ENCODE results near the gene CSN2. TPM values are rescaled to one million over a fixed set of nuclear protein-coding genes. Genes with fewer than 3 reads are reported as not detected.

Gene CSN2
- total RNA-seq, 2 experiments from 2014 or later, result not detected

GRCh38 chr4:69970071-69970470 is 4.5 kb upstream of the CSN2 start:
- intact Hi-C loops (cut with DNase I, micrococcal nuclease), result no loop called here
- Mint-ChIP-seq H3K4me3 (no peak overlapping the region), H3K27me3 (no peaks in the 10 kb centered on the region), H3K36me3 (ENCODE audit: low read depth) (no peaks in the 10 kb centered on the region), H3K27ac (no peak overlapping the region), H3K4me1 (ENCODE audit: low read depth) (no peaks in the 10 kb centered on the region), H3K9me3 (no peaks in the 10 kb centered on the region)
- H3K9me3 ChIP-seq (ENCODE audit: control insufficient read depth in 1 of 2, insufficient read depth in 1 of 2, low read length in 2 of 2), result no peaks in the 10 kb centered on the region
- H3K4me3 ChIP-seq (ENCODE audit: low read length), result no peak overlapping the region
- H3K36me3 ChIP-seq (ENCODE audit: insufficient read depth, low read length), result no peaks in the 10 kb centered on the region
- CTCF ChIA-PET, result no interaction called here
- DNase-seq, result no peak
- H3K27ac ChIP-seq (ENCODE audit: low read depth in 1 of 2, low read length in 2 of 2), result no peak overlapping the region
- no peak for ATAC-seq (ENCODE audit: poor library complexity)
- H3K27me3 ChIP-seq (ENCODE audit: control insufficient read depth in 1 of 2, insufficient read depth in 2 of 2, low read length in 2 of 2), result no peaks in the 10 kb centered on the region
- POLR2A ChIA-PET, result no interaction called here
- H3K4me1 ChIP-seq (ENCODE audit: insufficient read depth, low read length), result no peaks in the 10 kb centered on the region
- no peak for TF ChIP-seq CTCF (IDR thresholded peaks at IDR 0.05)

- DNase-seq, result no peak
- Histone ChIP-seq H3K4me1 (ENCODE audit: insufficient read depth, low read length) (no peaks in the 10 kb centered on the region), H3K27ac (ENCODE audit: low read depth in 1 of 2, low read length in 2 of 2) (no peak overlapping the region), H3K36me3 (ENCODE audit: insufficient read depth, low read length) (no peaks in the 10 kb centered on the region), H3K9me3 (ENCODE audit: control insufficient read depth in 1 of 2, insufficient read depth in 1 of 2, low read length in 2 of 2) (no peaks in the 10 kb centered on the region), H3K27me3 (ENCODE audit: control insufficient read depth in 1 of 2, insufficient read depth in 2 of 2, low read length in 2 of 2) (no peaks in the 10 kb centered on the region), H3K4me3 (ENCODE audit: low read length) (no peak overlapping the region)
- H3K27ac Mint-ChIP-seq, result no peak overlapping the region
- no peak for ATAC-seq (ENCODE audit: poor library complexity)
- no peak for TF ChIP-seq CTCF (IDR thresholded peaks at IDR 0.05)
- peaks cover 9% of the 10 kb centered on the region for H3K27me3 Mint-ChIP-seq
- no peak overlapping the region for H3K4me3 Mint-ChIP-seq
- H3K9me3 Mint-ChIP-seq, result no peaks in the 10 kb centered on the region
- H3K36me3 Mint-ChIP-seq (ENCODE audit: low read depth), result no peaks in the 10 kb centered on the region
- CTCF ChIA-PET, result no interaction called here
- intact Hi-C loops (cut with DNase I, micrococcal nuclease), result no loop called here
- POLR2A ChIA-PET, result no interaction called here
- H3K4me1 Mint-ChIP-seq (ENCODE audit: low read depth), result no peaks in the 10 kb centered on the region
Observed at GRCh38 chr4:69957209-69957608, 8.3 kb downstream of the CSN2 start.

GRCh38 chr4:69951602-69952001 is 13.9 kb downstream of the CSN2 start:
- Histone ChIP-seq H3K36me3 (ENCODE audit: insufficient read depth, low read length) (no peaks in the 10 kb centered on the region), H3K27me3 (ENCODE audit: control insufficient read depth in 1 of 2, insufficient read depth in 2 of 2, low read length in 2 of 2) (no peaks in the 10 kb centered on the region), H3K4me1 (ENCODE audit: insufficient read depth, low read length) (no peaks in the 10 kb centered on the region), H3K9me3 (ENCODE audit: control insufficient read depth in 1 of 2, insufficient read depth in 1 of 2, low read length in 2 of 2) (no peaks in the 10 kb centered on the region), H3K27ac (ENCODE audit: low read depth in 1 of 2, low read length in 2 of 2) (no peak overlapping the region), H3K4me3 (ENCODE audit: low read length) (no peak overlapping the region)
- DNase-seq (no peak), ATAC-seq (ENCODE audit: poor library complexity) (no peak)
- ChIA-PET CTCF (no interaction called here), POLR2A (no interaction called here)
- Mint-ChIP-seq H3K4me1 (ENCODE audit: low read depth) (no peaks in the 10 kb centered on the region), H3K36me3 (ENCODE audit: low read depth) (no peaks in the 10 kb centered on the region), H3K27me3 (no peaks in the 10 kb centered on the region), H3K4me3 (no peak overlapping the region), H3K27ac (no peak overlapping the region), H3K9me3 (peaks cover 2% of the 10 kb centered on the region)
- intact Hi-C loops (cut with DNase I, micrococcal nuclease), result no loop called here
- TF ChIP-seq CTCF (IDR thresholded peaks at IDR 0.05), result no peak
